Measurements from ENCODE around the gene URM1.

The URM1 gene

DNA sequence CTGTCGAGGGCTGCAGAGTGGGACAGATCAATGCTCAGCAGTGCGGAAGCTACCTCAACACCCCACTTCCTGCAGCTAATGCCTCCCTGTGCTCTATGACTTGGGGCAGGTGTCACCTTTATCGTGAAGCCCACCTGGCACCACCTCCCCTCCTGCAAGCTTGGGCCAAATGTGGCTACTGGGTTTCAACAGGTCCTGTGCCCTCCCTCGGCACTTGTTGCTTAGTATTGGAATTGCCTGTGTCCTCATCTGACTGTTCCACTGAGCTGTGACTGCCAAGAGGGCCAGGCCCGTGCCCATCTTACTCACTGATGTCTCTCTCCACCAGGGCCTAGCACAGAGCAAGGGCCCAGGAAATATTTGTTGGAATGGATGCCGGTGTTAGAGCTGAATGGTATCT, 21.4 kb upstream of the URM1 start:
- DNase-seq = no peak

- no peak for DNase-seq
Observed at GRCh38 chr9:128355451-128355850, 15.7 kb upstream of the URM1 start.

- no peak for DNase-seq
Observed at GRCh38 chr9:128358090-128358489, 13.1 kb upstream of the URM1 start.

GRCh38 chr9:128358861-128359260, 12.3 kb upstream of the URM1 start:
- no peak for DNase-seq

GRCh38 chr9:128360826-128361225, 10.3 kb upstream of the URM1 start:
- DNase-seq = no peak

DNA sequence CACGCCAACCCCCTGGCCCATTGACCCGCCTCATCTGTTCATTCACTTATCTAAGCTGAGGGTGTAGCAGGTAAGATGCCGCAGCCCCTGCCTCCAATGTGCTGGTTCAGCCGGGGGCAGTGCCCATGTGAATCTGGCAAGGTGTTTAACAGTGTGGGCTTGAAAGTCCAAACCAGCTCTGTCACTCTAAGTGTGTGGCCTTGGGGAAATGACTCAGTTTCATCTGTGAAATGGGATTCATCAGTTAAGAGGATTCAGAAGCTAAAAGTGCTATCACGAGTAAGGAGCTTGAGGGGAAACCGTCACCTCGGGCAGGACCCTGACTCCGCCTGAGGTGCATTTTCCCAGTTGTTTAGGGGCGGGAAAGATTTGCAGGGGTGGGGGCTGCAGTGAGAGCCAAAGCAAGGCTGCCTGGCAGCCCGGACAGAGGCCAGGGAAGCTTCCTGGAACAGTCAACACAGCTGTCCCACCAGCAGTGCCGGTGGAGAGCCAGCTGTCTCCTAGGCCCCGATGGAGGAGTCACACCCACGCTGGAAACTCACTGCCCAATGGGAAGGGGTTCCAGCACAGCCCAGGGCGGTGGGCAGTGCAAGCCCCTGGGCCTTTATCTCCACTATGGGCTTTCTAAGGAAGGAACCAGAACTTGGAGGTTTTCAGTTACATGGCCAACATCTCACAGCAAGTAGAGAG, 9.7 kb upstream of the URM1 start:
- DNase-seq = peak; percentile 12

GRCh38 chr9:128361986-128362646, 9.1 kb upstream of the URM1 start:
- peak; percentile 80 for DNase-seq

GRCh38 chr9:128362774-128363173, 8.4 kb upstream of the URM1 start:
- no peak for DNase-seq

GRCh38 chr9:128365525-128365924, 5.6 kb upstream of the URM1 start:
- no peak for DNase-seq

DNA sequence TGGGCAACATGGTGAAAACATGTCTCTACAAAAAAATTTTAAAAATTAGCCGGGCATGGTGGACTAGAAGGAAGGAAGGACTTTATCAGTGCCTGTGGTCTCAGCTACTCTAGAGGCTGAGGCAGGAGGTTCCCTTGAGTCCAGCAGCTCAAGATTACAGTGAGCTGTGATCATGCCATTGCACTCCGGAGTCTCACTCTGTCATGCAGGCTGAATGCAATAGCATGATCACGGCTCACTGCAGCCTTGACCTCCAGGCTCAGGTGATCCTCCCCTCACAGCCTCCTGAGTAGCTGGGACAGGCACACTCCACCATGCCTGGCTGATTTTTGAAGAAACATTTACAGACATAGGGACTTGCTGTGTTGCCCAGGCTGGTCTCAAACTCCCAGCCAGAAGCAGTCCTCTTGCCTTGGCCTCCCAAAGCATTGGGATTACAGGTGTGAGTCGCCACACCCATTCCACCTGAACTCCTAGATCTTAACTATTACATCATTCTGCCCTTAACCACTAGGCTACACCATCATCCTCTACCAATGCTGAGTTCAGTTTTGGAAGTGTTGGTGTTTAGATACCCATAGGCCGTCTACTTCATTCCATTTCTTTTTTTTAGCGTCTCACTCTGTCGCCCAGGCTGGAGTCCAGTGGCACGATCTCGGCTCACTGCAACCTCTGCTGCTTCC, 2.0 kb upstream of the URM1 start:
- no peak for DNase-seq

DNA sequence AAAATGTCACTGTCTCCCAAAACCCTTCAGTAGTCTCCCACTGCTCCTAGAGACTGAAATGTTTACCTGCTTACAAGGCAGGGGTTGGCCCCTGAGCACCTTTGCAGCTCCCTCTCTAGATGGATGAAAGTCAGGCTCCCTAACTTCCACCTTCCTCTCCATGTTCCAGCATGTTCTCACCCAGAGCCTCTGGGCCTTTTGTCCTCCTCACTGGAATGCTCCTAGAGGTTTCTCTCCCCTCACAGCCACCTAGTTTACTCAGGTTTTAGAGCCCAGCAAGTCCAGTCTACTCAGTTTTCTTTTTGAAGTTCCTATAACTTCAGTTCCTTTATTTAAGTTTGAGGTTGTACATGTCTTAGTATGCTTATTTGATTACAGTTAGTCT, 815 bp upstream of the URM1 start:
- no peak for DNase-seq

- no peak for DNase-seq
Observed at GRCh38 chr9:128371630-128372117, 500 bp downstream of the URM1 start.

DNA sequence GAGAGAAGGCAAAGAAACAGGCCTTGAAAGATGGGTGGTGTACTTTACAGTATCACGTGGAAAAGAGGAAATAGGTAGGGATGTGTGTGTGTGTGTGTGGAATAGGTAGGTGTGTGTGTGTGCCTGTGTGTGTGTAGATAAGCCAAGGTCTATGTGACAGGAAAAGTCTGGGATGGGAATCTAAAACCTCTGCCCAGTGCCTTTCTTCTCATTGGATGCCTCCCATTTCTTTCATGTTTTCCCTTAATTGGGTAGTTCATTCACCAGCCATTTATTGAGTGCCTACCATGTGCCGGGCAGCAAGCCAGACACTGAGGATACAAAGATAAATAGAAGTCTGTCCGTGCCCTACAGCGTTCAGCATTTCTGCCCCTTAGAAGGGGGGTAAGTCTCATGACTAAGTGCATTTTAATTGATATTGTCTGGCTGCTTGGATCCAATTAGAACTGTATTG, 1.0 kb downstream of the URM1 start:
- no peak for DNase-seq

- no peak for DNase-seq
Observed at GRCh38 chr9:128372784-128373183, 1.6 kb downstream of the URM1 start.

- DNase-seq = no peak
Observed at GRCh38 chr9:128374221-128374675, 3.1 kb downstream of the URM1 start.

DNA sequence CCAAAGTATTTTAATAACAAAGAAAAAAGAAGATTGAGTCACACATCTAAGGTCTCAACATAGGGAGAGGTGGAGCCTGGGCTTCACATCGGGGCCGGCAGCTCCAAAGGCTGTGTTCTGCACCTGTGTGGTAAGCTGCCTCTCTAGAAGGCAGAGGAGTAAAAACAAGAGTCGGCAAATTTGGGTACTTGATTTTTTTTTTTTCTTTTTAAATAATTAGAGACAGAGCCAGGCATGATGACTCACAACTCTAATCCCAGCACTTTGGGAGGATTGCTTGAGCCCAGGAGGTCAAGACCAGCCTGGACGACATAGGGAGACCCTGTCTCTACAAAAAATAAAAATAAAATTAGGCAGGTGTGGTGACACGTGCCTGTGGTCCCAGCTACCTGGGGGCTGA, 4.7 kb downstream of the URM1 start:
- no peak for DNase-seq

GRCh38 chr9:128382261-128382660, 11.1 kb downstream of the URM1 start:
- DNase-seq = no peak

DNA sequence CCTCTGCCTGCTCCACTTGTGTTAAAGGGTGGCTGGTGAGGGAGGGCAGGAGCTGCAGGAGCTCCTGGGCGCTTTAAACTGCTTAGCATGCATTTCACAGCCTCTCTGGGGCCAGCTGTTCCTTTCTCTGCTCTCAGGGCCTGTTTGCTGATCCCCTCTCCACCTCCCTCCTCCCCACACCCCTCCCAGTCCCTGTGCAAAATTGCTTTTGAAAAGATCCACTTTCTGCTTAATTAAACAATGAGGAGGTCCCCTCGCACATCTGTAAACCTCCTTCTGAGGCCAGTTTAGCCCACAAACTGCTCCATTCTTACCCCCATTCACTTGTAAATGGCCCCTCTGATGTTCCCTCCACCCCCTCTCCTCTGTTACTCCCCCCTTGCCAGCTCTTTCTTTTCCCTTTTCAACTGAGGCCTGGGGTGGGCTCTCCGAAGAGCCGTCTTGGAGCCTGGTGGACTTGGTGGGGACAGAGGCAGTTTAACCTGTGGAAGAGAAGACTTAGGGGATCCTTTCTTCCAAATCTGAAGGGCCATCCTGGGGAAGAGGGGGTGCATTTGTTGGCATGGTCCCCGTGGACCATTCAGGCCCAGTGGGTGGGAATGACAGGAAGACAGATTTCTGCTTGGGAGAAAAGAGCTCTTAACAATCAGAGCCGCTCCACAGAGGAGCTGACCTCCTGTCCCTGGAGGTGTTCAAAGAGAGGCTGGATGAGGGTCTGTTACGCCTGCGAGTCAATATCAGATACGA, 12.0 kb downstream of the URM1 start:
- no peak for DNase-seq

GRCh38 chr9:128383791-128384190, 12.6 kb downstream of the URM1 start:
- DNase-seq = no peak

DNA sequence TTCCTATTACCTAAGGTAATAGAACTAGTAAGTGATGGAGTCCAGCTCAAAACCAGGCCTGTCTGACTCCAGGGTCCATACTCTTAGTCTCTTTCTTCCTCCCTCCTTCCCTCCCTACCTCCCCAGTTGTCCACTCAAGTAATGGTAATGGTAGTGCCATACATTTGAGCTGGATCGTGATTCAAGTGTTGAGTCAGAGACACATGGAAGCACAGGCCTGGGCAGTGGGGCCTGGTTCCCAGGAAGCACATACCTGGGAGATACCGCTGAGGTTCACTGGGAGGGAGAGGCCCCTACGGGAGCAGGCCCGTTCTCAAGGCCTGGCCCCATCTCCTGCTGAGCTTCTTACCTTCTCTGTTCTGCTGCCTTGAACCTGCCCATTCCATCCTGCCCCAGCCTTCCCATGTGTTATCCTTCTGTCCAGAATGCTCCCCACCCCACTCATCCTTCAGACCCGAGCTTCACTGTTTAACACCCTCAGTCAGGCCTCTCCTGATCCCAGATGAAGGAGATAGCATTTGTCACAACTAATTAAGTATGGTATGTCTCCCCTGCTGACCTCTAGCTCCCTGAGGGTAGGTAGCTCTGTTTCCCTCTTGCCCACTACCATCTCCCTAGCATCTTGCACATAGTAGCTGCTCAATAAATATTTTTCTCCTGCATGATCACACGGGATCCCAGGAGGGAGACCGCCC, 13.8 kb downstream of the URM1 start:
- DNase-seq = no peak

DNA sequence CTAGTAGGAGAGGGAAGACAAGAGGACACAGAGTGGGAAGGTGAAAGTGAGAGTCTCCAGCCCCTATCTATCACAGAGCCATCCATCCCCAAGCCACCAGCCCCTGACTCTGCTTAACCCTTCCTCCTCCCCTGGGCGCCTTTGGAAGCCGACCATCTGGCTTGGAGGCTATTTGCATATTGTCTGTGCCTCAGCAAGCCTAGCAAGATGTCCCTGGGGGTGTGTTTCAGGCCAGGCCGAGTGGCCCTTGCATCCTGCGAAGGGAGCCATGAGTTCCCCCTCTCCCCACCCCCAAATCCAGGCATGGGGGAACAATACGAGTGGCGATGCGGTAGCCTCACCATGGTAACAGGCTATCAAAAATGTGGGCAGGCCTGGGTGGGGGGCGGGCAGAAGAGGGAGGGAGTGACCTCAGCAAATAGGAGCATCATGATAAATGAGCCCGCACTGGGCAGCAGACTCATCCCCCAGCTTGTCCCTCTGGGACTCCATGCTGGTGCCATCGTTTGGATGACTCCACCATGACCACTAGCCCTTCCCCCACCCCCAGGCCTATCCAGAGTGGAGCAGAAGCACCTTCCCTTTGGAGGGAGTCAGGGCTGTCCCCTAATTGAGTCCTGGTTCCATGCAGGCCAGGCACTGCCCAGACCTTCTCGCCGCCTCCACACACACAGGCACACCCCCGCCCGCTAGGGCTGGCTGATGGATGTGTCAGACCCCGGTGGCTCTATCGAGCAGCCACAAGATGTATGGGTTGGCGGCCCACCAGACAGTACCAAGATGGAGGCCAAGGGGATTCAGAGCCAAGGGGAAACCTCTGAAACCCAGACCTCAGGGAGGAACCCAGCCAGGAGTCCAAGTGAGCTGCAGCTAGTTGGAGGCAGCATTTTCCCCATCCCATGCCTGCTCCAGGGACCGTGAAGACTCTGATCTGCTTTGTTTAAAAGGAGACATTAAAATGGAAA, 14.6 kb downstream of the URM1 start:
- DNase-seq = no peak

All from stimulated activated CD4-positive, alpha-beta T cell treated with anti-CD3 and anti-CD28 coated beads, Interleukin-15, amount 100 ng/mL, for 24 hours (primary cell).